Uterus (tissue), 2 donors: ENCODE data around the gene LYST.

ENCODE experiments used
- CTCF ChIP-seq, 4 experiments: fragments of 200-600 bp in 2 of 4; fragments of 450-650 bp in 2 of 4; sonication (generic) in 2 of 4; IDR thresholded peaks; one replicate each; pipeline ENCODE4 v1.5.1; 2016 to 2019; ENCODE audit warnings: antibody characterized with exemption in 4 of 4, mild to moderate bottlenecking in 2 of 4, moderate library complexity in 1 of 4
- POLR2A ChIP-seq, 2 donors: fragments of 450-650 bp; IDR thresholded peaks; one replicate each; pipeline ENCODE4 v1.6.1; 2016; ENCODE audit warnings: antibody characterized with exemption in 2 of 2, mild to moderate bottlenecking in 1 of 2, moderate library complexity in 1 of 2

GRCh38 chr1:235671992-235672391 is 194.7 kb downstream of the LYST start:
- TF ChIP-seq CTCF (IDR thresholded peaks at IDR 0.05), result no peak
- TF ChIP-seq POLR2A (IDR thresholded peaks at IDR 0.05), result no peak
